IPS-18c (cell line): Measurements from ENCODE around the gene ERC2.
"Not testable (repeated sequence)": the region's sequence is repeated elsewhere in the genome, so short reads cannot be mapped to it uniquely, and the experiment has no call there.

Experiments used
- H3K4me3 ChIP-seq: 2 replicates; pipeline ENCODE4 v1.7.0; 2013; ENCODE audit warnings: low read depth, mild to moderate bottlenecking, low read length, moderate library complexity; ENCODE audit not compliant: insufficient read depth
- H3K9me3 ChIP-seq: one replicate; pipeline ENCODE4 v1.6.1; 2013; ENCODE audit warnings: mild to moderate bottlenecking, low read length, moderate library complexity; ENCODE audit not compliant: control insufficient read depth, insufficient read depth

ERC2 gene

DNA sequence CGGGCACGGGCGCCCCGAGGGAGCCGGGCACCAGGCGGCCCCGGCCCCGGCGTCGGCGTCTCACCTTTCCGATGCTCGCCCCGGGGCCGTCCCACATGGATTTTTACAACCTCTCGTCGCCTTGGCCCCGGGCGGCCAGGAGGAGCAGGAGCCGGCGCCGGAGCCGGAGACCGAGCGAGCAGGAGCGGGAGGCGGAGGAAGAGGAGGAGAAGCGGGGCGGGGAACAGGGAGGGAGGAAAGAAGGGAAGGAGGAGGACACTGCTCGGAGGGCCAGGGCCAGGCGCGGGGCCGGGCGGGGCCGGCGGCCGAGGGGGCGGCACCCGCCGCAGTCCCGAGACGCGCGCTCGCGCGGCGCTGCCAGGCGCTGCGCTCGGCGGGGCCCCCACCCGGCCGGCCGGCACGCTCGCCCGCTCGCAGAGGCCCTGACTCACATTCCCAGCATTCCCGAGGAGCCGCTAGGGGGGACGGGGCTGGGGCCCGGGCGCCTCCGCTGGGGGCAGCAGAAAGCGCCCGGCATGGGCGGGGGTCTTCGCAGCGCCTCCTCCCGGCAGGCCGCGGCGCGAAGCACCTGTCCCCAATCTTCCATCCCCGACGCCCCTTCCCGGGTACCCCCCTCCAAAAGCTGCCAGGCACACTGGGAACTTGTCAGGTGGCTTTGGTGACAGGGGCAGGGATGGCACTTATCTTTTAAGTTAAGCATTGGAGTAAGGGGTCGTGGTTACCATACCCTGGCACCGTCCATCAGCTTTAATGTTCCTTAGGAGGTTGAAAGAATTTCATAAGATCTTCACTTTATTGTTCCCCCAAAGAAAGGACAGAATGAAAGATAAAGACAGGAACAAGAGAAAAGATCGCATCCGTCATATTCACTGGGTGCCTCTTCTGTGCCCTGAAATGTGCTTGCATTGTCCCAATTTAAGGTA is at the start of gene ERC2:
ERC2 (minus strand) TSS at position 284 of the 923 bp plus-strand sequence.
- Histone ChIP-seq H3K4me3 (peak within 1 kb of the TSS; percentile 82), H3K9me3 (no peaks in the 10 kb centered on the region)

DNA sequence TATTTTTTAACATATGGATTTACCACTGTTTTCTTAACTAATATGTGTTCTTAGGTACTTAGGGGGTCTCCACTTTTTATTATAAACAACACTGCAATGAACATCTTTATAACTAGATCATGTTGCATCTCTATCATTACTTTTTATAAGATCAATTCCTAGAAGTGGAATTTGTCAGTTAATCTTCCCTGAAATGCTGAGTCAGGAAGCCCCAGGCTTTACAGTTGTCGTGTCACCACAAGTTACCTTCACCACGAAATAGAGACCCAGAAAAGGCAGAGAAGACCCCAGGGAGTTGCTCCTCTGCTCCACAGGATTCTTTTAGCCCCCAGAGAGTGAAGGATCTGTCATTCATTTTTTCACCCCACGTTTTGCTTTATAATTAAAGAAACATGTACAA is 34.5 kb upstream of the ERC2 start:
- no peak overlapping the region for H3K4me3 ChIP-seq
- no peaks in the 10 kb centered on the region for H3K9me3 ChIP-seq

GRCh38 chr3:56496376-56496775 is 28.1 kb upstream of the ERC2 start:
- H3K4me3 ChIP-seq, H3K9me3 ChIP-seq: not testable (repeated sequence)

GRCh38 chr3:56494679-56495322 is 26.5 kb upstream of the ERC2 start:
- H3K9me3 ChIP-seq: no peaks in the 10 kb centered on the region
- no peak overlapping the region for H3K4me3 ChIP-seq

DNA sequence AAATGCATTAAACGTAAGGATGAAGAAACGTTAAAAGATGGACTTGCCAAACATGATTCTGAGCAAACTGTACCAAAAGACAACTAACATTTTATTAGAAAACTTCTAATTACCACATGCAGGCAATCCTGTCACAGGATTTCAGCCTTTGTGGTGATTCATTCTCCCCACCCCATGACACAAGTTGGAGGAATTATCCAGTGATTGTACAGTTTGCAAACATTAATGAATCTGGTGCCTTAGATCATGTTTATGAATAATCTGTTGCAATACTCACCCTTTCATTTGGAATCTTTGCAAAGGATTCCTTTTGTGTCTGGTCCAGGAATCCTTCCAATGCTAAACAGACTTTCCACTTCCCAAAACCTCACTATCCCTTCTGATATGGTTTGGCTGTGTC is 23.3 kb upstream of the ERC2 start:
- no peak overlapping the region for H3K4me3 ChIP-seq
- H3K9me3 ChIP-seq: no peaks in the 10 kb centered on the region

DNA sequence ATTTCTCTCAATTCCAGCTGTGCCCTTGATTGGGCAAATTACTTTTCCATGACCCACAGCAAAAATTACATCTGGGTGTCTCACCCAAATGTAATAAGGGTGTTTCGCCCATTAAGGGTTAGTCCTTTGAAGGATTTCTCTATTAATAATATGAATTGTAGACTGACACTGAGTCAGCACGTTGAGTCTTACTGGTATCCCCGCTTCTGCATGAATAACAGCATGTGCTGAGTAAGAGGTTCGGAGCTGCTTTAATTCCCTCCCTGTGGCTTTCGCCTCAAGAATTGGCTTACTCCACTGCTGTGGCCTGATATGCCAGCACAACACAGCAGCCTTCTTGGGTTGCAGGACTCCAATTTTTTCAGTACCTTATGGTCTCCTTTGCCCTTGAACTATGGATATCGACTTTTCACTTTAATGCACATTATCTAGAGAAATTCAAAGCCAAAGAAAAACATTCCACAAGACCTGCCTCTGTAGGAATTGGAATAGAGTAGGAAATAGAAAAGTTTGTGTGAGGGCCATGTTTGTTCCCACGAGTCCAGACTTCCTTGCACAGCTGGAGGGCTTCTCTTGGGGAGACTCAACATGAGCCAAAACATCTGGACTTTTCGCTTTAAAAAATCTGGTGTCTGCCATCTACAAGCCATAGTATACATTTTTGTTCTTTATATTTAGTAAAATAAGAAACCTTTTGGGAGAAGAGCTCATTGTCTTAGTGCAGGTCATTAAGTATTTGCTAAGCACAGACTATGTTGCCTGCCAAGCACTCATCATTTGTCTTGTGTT is 20.7 kb upstream of the ERC2 start:
- Histone ChIP-seq H3K4me3 (no peak overlapping the region), H3K9me3 (no peaks in the 10 kb centered on the region)

DNA sequence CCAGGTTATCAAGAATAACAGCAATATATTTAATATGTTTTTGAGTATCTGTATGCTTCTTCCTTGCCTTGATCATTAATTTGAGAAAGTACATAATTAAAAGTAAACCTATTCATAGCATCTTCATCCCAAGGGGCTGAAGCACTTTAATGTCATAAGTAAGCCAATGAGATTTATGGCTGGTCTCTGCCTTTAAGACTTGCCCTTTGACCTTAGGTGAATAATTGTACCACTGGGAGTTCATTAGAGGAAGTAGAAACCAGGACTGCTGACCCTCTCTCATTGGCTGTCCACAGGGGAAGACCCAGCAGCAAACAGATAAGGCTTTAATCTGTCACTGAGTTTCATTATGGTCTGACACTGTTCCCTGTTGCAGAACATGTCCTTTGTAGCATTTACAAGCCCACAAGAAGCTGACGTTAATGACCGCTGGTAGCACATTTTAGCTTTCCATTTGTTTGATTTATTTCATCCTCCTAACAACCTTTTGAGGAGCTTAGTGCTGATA is 16.3 kb upstream of the ERC2 start:
- H3K9me3 ChIP-seq: no peaks in the 10 kb centered on the region
- H3K4me3 ChIP-seq: no peak overlapping the region

DNA sequence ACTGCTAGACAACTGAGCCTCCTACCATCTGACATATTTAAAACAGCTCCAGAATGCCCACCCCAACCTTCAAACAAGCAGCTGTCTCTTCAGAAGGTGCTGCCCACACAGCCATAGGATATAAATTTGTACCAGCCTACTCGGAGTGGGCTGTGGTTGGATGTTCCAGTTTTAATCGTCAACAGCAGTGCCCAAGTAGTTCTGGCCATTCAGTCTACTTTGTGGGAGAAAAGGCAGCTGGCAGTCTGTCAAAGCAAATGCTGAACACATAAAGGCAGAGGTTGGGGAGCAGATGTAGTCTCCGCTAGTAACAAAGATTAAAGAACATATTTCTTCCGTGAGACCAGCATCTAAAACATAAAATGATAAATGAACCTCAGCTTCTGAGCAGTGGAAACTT is 15.9 kb upstream of the ERC2 start:
- no peak overlapping the region for H3K4me3 ChIP-seq
- no peaks in the 10 kb centered on the region for H3K9me3 ChIP-seq

- Histone ChIP-seq H3K4me3 (no peak overlapping the region), H3K9me3 (no peaks in the 10 kb centered on the region)
These were observed 9.4 kb upstream of the ERC2 start for GRCh38 chr3:56477646-56478045.

GRCh38 chr3:56476771-56477170 is 8.5 kb upstream of the ERC2 start:
- Histone ChIP-seq H3K9me3 (no peaks in the 10 kb centered on the region), H3K4me3 (no peak overlapping the region)

DNA sequence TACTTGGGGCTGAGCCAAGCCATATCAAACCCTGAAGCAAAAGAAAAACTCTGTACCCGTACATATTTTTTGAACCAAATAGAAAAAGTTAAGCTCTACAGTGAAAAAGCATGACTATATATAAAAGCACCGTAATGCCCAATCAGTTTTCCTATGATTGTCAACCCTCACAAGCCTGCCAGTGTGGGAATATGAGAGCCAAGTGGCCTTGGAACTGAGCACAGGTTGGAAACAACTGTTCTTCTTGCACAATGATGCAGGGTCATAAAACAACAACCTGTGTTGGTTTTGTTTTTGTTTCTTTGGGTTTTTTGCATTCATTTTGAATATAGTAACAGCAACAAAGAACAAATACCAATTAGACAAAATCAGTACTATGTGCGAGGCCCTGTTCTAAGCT is 3.5 kb upstream of the ERC2 start:
- H3K9me3 ChIP-seq: no peaks in the 10 kb centered on the region
- H3K4me3 ChIP-seq: no peak overlapping the region

- Histone ChIP-seq H3K9me3 (no peaks in the 10 kb centered on the region), H3K4me3 (no peak overlapping the region)
These were observed 874 bp upstream of the ERC2 start for GRCh38 chr3:56469141-56469540.

DNA sequence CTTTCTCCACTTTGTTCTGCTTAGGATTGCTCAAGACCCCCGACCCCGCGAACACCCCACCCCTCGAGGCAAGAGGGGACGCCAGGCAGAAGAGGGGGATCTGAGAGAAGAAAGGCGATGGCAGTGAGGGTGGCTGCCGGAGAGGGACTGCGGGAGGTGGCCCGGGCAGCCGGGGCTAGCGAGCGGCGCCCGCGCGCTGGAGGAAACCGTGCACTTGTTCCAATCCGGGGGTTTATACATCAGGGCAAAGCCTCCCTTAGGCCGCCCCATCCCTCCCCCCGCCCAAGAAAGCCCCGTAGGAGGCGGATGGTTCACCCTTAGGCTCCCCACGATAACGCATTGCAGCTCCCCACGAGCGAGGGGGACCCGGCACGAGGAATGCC is 475 bp downstream of the ERC2 start:
- peak overlapping the region; percentile 82 for H3K4me3 ChIP-seq

DNA sequence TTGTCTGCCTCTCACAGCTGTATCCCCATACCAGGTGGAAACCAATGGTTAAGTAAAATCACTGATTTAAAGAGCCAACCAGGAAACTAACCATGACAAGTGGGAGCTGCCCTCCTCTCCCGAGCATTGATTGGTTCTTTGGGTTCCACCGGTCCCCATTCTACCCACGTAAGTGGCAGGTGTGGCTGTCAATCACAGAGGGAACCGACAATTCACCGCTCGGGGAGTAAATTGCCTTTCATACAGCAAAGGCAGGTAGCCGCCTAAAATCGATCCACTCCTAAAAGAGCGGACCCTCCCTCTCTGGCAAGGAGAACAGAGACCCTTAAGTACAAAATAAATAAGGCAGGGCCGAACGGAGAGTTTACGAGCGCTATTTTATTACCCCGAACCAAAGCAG is 1.2 kb downstream of the ERC2 start:
- Histone ChIP-seq H3K4me3 (peak overlapping the region; percentile 82), H3K9me3 (no peaks in the 10 kb centered on the region)

More for the DNA sequence above, 475 bp downstream of the ERC2 start:
- no peaks in the 10 kb centered on the region for H3K9me3 ChIP-seq

GRCh38 chr3:56459719-56460118 is 8.5 kb downstream of the ERC2 start:
- no peaks in the 10 kb centered on the region for H3K9me3 ChIP-seq
- H3K4me3 ChIP-seq: no peak overlapping the region

DNA sequence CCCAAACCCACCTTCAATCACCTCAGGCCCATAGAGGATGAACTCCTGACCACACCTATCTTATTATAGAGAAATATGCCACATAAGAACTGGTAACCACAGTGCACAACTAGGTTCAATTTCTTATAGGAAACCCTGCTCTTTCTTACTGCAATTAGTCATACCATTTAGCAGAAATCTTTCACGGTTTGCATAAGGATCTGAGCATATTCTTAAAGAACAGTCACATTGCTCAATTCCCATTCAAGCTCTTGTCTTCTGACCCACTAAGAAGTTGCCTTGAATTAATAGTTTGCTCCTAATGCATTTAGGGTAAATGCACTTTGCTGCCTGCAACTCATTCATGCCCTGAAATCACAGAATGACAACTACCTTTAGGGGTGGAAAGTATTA is 9.2 kb downstream of the ERC2 start:
- Histone ChIP-seq H3K9me3 (no peaks in the 10 kb centered on the region), H3K4me3 (no peak overlapping the region)

DNA sequence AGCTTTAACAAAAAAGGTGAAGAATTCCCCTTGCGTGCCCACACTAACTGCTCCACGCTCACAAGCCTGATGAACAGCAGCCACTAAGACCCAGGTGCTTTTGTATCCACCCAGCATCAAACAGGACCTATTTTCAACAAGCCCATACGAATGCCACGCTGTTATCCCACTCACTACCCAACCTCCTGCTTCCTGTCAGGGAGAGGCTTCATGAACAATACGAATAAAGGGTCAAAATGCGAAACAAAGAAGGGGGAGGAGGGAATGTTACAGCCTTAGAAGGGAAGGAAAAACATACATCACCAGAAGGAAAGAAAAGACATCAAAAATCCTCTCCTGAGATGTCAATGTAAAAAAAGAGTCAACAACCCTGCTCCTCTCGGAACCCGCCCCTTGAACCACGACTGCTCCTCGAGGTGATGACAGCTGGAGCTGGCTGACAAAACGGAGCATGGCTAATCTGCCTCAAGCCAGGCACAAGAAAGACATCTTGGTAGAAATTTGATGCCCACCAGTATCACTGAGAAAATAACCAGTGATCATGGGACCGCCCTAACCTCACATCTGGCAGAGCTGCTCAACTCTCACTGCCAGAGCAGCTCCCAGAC is 9.7 kb downstream of the ERC2 start:
- H3K4me3 ChIP-seq: no peak overlapping the region
- H3K9me3 ChIP-seq: no peaks in the 10 kb centered on the region
